Measurements from ENCODE around the gene PLAA.

PLAA gene

DNA sequence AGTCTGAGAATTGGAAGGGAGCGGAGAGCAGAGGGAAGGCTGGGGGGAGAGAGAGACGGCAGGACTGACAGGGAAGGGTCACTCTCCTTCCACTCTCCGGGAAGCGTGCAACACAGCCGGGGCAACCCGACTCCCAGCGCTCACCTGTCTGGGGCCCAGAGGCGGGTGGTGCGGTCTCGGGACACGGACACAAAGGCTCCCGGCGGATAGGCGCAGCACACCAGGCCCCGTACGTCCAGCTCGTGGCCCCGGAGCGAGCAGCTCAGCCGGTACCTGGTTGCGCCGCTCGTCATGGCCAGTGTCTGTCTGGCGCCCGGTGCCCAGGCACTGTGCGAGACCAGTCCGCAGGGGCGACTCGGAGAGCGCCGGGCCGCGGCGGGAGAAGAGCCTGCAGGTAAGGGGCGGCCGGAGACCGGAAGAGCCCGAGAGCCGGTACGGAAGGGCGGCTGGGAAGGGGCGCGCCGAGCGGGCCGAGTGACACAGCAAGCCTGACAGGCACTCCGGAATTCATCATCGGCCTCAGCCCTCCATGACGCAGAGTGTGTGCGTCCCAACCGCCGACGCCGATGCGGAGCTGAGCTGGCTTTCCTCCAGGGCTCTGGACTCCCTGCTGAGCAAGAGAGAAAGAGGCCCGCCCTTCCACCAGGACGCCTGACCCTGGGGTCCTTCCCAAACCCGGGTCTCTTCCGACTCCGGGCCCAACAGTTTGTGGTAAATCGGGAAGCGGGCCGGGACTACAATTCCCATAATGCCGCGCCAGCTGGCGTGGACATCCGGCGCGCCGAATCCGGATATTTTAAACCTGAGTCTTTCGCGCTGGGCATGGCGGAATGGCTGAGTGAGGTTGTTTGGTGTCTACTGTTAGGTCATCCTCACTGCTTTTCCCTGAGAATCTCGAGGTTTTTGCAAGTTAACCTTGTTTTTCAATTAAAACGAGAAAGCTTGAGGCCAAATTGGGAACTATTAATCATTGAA, at the start of gene PLAA:
Gene PLAA (minus strand): TSS at position 490 of the 975 bp plus-strand sequence. CDS start 197 bp downstream, at position 293.
- TF ChIP-seq GATA3 (IDR thresholded peaks at IDR 0.05; ENCODE audit: low read depth, low read length) (no peak), GATA2 (IDR thresholded peaks at IDR 0.05; ENCODE audit: low read depth, low read length) (no peak)

DNA sequence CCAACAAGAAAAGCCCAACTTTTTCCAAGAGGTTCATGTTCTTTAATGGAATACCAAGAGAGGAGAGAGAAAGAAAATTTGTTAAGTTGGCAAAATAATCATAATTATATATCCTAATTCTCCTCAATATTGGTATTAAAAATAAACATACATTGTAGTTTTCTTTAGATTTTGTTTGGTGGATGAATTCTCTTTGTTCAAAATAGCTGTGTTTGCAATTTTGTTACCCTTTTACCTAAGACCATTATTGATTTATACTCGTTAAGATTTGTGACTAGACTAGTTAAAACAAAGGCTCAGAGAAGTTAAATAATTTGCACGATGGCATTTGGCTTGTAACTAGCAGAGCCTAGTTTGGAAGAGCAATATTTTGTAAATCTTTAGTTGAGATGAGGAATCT, 48.8 kb upstream of the PLAA start:
- TF ChIP-seq GATA2 (IDR thresholded peaks at IDR 0.05; ENCODE audit: low read depth, low read length): no peak
- no peak for TF ChIP-seq GATA3 (IDR thresholded peaks at IDR 0.05; ENCODE audit: low read depth, low read length)

DNA sequence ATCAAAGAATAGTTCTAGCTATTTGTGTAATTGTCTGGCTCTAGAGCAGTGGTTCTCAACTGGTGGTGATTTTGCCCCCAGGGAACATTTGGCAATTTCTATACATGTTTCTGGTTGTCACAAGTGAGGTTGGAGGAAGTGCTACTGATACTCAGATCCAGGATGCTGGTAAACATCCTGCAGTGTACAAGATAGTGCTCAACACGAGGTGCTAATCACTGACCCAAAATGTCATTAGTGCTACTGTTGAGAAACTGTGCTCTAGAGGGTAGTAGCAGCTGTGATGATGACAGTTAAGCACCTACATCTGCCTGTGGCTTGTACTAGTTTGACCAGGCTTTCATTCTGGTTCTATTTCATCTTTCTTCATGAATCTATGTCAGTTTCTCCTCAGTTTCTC, 36.3 kb upstream of the PLAA start:
- TF ChIP-seq GATA2 (IDR thresholded peaks at IDR 0.05; ENCODE audit: low read depth, low read length): no peak
- TF ChIP-seq GATA3 (IDR thresholded peaks at IDR 0.05; ENCODE audit: low read depth, low read length): no peak

DNA sequence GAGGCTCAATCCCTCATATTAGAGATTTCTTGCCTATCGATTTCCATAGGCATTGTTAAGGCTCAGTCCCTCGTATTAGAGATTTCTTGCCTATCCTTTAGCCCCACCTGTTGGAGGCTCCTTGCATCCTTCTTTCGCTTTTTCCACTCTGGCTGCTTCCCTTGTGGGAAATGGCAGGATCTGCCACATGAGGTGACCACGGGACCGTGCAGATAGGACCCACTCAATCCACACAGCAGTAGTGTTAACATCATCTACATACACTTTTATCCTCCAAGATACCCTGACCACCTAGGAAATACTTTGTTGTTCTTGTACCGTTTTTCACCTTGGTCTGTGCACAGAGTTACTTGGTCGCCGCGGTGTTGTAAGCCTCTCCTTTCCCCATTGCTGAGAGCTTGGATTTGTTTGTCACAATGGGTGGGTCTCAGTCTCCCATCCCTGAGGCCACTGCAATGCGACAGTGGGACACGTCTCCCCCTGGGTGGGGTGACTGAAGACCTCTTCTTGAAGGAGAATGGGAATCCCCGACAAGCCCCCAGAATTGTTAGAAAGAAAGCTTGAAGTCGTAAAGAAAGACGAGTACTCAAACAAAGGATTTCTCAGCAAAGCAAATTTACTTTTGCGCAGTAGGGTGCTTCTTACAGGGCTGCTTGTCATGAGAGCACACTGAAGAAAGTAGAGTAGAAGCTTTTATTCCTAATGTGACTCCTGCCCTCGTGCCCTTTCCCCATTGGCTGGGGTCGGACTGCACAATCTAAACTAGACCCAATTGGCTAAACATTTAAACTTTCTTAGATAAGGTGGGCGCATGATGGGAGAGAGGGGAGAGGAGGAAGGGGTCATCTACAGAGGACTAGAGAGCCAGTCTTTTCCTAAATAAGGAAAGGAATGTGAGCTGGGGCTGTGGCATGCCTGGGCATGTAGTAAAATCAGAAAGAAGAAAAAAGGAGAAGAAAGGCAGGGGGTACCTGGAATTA, 29.0 kb upstream of the PLAA start:
- no peak for TF ChIP-seq GATA3 (IDR thresholded peaks at IDR 0.05; ENCODE audit: low read depth, low read length)
- no peak for TF ChIP-seq GATA2 (IDR thresholded peaks at IDR 0.05; ENCODE audit: low read depth, low read length)

DNA sequence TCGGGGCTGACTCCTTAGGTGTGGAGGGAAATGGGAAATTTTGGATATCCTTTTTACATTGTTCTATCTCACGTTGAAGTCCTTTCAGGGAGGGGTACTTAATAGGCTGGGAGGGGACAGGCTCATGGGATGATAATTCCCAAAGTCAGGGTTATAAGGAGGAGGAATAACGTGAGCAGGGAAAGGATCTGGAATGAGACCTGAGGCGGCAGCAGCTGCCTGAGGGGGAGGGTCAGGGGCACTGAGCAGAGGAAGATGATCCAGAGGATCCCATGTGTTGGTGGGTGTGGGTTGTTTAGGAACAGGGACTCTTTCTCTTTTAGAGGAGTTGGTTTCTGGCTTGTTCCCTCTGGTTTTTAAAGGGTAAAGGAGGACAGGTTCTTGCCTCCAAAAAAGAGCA, 27.9 kb upstream of the PLAA start:
- no peak for TF ChIP-seq GATA3 (IDR thresholded peaks at IDR 0.05; ENCODE audit: low read depth, low read length)
- TF ChIP-seq GATA2 (IDR thresholded peaks at IDR 0.05; ENCODE audit: low read depth, low read length): no peak

DNA sequence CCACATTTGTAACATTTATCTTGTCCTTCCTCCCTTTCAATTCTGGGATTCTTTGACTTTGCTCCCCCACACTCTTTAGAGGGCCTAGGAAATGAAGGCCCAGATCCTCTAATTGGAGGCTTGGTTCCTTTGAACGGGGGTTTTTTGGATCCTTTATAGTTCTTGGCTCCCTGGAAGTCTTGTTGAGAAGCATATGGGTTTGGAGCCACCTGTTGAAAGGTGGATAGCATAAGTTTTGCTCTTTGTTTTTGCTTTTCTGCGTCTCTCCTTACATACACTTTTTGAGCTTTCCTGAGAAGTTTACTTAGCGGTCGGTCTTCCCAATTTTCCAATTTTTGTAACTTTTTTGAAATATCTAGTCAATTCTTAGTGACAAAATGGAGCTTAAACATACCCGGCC, 26.9 kb upstream of the PLAA start:
- TF ChIP-seq GATA2 (IDR thresholded peaks at IDR 0.05; ENCODE audit: low read depth, low read length): no peak
- TF ChIP-seq GATA3 (IDR thresholded peaks at IDR 0.05; ENCODE audit: low read depth, low read length): no peak

DNA sequence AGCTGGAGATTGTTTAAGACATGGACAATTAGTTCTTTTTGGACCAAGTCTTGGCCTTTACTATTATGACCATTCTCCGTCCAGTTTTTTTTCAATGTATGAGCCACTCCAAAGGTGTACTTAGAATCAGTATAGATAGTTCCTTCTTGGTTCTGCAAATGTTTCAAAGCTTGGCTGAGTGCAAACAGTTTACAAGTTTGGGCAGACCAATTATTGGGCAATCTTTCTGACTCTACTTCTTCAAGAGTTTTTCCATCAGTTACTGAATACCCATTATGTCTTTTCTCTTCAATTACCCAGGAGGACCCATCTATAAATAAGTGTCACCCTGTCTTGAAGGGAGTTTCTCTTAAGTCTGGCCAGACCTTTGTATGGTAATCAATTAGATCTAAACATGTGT, 24.7 kb upstream of the PLAA start:
- TF ChIP-seq GATA2 (IDR thresholded peaks at IDR 0.05; ENCODE audit: low read depth, low read length) (no peak), GATA3 (IDR thresholded peaks at IDR 0.05; ENCODE audit: low read depth, low read length) (no peak)

DNA sequence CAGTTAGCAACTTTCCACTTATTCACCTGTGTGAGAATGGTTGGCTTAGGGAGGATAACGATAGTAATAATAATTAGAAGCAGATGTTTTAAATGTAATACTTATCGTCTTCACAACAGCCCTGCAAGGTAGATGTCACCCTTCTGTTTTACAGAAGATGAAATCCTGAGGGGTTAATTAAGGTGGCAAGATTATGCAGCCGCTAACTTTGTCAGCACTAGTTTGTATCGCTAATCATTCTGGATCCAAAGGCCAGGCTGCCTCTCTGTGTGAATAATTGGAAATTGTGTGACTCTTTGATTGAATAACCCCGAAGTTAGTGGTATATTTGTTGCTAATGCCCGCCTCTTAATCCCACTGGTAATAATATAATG, 9.8 kb upstream of the PLAA start:
- TF ChIP-seq GATA2 (IDR thresholded peaks at IDR 0.05; ENCODE audit: low read depth, low read length) (no peak), GATA3 (IDR thresholded peaks at IDR 0.05; ENCODE audit: low read depth, low read length) (no peak)

DNA sequence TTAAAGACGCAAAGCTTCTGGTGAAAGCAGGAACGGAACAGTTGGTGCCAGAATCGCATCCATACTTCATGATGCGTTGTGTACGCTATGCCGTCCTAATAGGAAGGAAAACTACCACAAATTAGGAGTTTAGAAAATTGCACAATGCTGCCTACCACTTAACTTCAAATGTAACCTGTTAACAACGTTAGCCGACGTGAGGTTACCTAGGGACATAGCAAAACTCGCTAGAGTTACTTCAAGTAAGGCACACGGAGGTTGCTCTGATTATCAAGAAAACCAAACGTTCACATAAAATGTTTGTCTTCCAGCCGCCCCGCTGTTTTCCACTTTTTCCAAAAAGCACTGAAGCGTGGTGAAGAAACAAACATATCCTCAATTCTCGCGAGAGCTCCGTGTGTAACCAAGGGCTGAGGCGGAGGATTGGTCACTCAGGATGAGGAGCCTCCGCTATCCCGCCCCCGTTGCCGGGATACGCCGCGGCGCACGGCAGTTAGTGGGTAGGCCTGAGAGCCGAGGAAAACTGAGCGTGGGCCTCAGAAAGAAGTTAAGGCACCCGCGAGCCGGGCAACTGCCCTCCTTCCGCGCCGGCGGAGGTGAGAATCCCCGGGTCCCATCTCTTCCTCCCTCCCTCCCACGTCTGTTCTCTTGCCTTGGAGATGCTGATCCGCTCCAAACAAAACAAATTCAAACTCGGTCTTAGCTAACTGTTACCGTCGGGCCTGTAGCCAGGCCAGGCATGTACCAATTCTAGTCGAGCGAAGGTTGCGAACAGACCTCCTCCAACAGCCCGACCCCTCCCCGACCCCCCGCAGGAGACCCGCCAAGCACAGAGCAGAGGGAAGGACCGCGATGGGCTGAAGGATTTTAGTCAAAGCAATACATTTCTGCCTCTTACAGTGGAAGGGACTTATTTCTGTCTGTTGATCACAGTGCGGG, 9.1 kb upstream of the PLAA start, which contains the start of gene IFT74:
Gene IFT74 (plus strand): TSS at position 492 of the 939 bp plus-strand sequence. CDS start 5,556 bp downstream, outside the sequence.
- TF ChIP-seq GATA2 (IDR thresholded peaks at IDR 0.05; ENCODE audit: low read depth, low read length): no peak
- no peak for TF ChIP-seq GATA3 (IDR thresholded peaks at IDR 0.05; ENCODE audit: low read depth, low read length)

DNA sequence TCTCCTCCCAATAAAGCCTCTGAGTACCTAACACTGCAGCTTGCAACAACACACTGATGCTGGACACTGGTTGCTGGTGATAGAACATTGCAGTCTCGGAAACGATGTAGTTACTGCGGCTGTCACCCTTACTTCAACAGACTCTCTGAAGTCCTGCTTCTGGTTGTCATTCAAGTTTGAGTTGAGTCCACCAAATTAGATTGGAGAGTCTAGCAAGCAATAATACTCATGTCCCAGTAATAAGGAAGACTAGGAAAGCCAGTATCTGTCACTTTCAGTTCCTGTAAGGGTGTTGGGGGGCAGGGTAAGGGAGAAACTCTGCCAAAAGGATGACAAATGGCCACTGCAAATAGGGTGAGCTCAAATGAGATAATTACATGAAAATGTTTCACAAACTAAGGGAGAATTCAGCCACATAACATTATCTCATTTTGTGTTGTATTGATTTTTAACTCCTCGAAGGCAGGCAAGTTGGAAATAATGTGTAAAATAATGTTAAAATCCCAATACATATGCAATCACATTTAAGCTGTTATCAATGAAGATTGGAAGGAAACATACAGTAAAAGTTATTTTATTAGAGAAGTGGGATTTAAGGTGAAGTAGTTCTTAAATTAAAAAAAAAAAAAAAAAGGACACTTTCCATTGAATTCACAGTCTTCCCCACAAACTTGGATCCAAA, 8.3 kb upstream of the PLAA start:
- TF ChIP-seq GATA2 (IDR thresholded peaks at IDR 0.05; ENCODE audit: low read depth, low read length) (no peak), GATA3 (IDR thresholded peaks at IDR 0.05; ENCODE audit: low read depth, low read length) (no peak)

DNA sequence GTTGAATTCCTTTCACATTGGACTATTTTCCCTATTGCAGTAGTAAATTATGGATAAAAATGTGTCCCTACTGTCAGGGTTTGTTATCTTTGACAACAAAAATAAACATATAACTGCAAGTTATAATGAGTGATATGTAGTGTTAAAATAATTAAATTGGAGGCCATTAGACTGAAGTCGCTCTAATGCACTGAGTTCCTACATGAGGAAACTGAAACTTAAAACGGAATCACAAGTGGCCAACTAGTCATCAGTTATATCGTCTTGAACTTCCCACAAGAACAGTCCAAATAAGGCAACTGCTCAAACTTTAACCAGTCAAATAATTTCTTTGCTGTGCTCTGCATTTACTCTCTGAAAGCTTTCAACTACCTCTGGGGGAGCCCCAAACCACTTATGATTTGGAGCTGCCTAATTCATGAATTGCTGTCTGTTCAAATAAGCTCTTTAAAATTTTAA, 7.0 kb upstream of the PLAA start:
- TF ChIP-seq GATA3 (IDR thresholded peaks at IDR 0.05; ENCODE audit: low read depth, low read length) (no peak), GATA2 (IDR thresholded peaks at IDR 0.05; ENCODE audit: low read depth, low read length) (no peak)

DNA sequence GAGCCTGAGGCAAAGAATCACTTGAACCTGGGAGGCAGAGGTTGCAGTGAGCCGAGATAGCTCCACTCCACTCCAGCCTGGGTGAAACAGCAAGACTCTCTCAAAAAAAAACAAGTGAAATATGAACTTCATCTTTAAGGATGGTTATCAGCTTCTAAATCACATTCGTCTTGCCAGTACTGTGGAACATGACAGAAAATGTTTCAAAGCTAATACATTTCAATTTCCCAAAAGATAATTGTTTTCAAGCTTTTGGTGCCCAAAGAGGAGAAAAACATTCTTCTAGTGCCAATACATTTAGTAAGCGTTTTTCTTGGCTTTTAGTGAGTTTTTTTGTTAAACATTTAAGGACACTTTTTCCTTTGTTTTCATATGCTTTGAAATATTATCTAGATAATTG, 4.8 kb upstream of the PLAA start:
- TF ChIP-seq GATA2 (IDR thresholded peaks at IDR 0.05; ENCODE audit: low read depth, low read length) (no peak), GATA3 (IDR thresholded peaks at IDR 0.05; ENCODE audit: low read depth, low read length) (no peak)
